SH-SY5Y (cell line): ENCODE results near the gene CLGN.

ENCODE experiments used
- GATA2 ChIP-seq: IDR thresholded peaks from 2 replicates; pipeline ENCODE4 v1.6.1; 2011; ENCODE audit warnings: mild to moderate bottlenecking, low read depth, low read length
- GATA3 ChIP-seq: IDR thresholded peaks from 2 replicates; pipeline ENCODE4 v1.6.1; 2011; ENCODE audit warnings: low read depth, mild to moderate bottlenecking, low read length, moderate library complexity

DNA sequence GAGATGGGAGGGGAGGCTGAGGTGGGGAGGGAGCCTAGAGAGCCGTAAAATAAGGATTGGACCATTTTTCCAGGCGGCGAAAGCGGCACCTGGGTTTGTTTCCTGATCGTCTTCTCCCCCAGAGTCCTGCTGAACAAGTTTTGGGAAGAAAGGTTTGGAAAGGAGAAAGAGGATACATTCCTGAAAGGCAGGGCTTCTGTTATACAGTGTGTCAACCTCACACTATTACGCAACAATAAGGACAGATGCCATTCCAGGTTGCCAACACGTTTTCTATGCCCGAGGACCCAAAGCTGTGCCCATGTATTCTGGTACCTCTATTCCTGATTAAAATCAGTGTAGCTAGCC, 53.3 kb downstream of the CLGN start:
- TF ChIP-seq GATA2 (no peak), GATA3 (no peak)
